GM23338 (cell line): ENCODE results near the gene NRN1L. TPM values are rescaled to one million over a fixed set of nuclear protein-coding genes. Genes with fewer than 3 reads are reported as not detected.

Source experiments
- ATAC-seq: fragments of 200-7000 bp; cut with Tn5 transposase; 3 replicates; pipeline ENCODE4 v1.9.1; 2020
- DNase-seq: peaks from one replicate; pipeline ENCODE4 v3.0.0-alpha.2; 2015; ENCODE audit warnings: low spot score
- H2AFZ ChIP-seq: fragments of 200-600 bp; sonication (generic); 2 replicates; pipeline ENCODE4 v1.8.0; 2016; ENCODE audit warnings: antibody characterized with exemption, mild to moderate bottlenecking, moderate library complexity
- H3F3A ChIP-seq: fragments of 200-600 bp; sonication (generic); replicated peaks from 2 replicates; pipeline ENCODE4 v1.8.0; 2017; ENCODE audit warnings: antibody characterized with exemption, mixed run types, low read depth
- H3K27ac ChIP-seq: fragments of 200-600 bp; sonication (generic); 2 replicates; pipeline ENCODE4 v1.6.1; 2016; ENCODE audit warnings: low read depth
- H3K27me3 ChIP-seq: fragments of 200-600 bp; sonication (generic); 2 replicates; pipeline ENCODE4 v1.8.0; 2016; ENCODE audit warnings: mild to moderate bottlenecking, mixed run types, moderate library complexity; ENCODE audit not compliant: insufficient read depth
- H3K36me3 ChIP-seq: fragments of 200-600 bp; sonication (generic); 2 replicates; pipeline ENCODE4 v1.8.0; 2016; ENCODE audit warnings: mild to moderate bottlenecking; ENCODE audit not compliant: insufficient read depth
- H3K4me1 ChIP-seq: fragments of 200-600 bp; sonication (generic); 2 replicates; pipeline ENCODE4 v1.8.0; 2016; ENCODE audit warnings: mild to moderate bottlenecking, moderate library complexity; ENCODE audit not compliant: insufficient read depth
- H3K4me2 ChIP-seq: fragments of 200-600 bp; sonication (generic); 2 replicates; pipeline ENCODE4 v1.7.1; 2017; ENCODE audit warnings: mixed run types
- H3K4me3 ChIP-seq: fragments of 200-600 bp; sonication (generic); 2 replicates; pipeline ENCODE4 v1.6.1; 2016; ENCODE audit warnings: mixed run types
- H3K79me2 ChIP-seq: fragments of 200-600 bp; sonication (generic); replicated peaks from 2 replicates; pipeline ENCODE4 v1.8.0; 2017; ENCODE audit warnings: mild to moderate bottlenecking; ENCODE audit not compliant: insufficient read depth
- H3K9me2 ChIP-seq: fragments of 200-600 bp; sonication (generic); 2 replicates; pipeline ENCODE4 v1.8.0; 2017; ENCODE audit not compliant: insufficient read depth
- H4K20me1 ChIP-seq: fragments of 200-600 bp; sonication (generic); replicated peaks from 2 replicates; pipeline ENCODE4 v1.8.0; 2017; ENCODE audit warnings: mild to moderate bottlenecking; ENCODE audit not compliant: insufficient read depth
- H3K27ac Mint-ChIP-seq: 2 replicates; pipeline ENCODE4 v1.8.0; 2020; ENCODE audit warnings: inconsistent platforms, mild to moderate bottlenecking, moderate library complexity, mixed read lengths
- H3K27me3 Mint-ChIP-seq: 3 replicates; pipeline ENCODE4 v1.8.0; 2022; ENCODE audit warnings: low read depth, mild to moderate bottlenecking, moderate library complexity, mixed read lengths, inconsistent platforms; ENCODE audit not compliant: insufficient read depth, poor library complexity
- H3K36me3 Mint-ChIP-seq: 3 replicates; pipeline ENCODE4 v1.8.0; 2021; ENCODE audit warnings: low read depth, mild to moderate bottlenecking, inconsistent platforms, moderate library complexity, mixed read lengths
- H3K4me1 Mint-ChIP-seq: 3 replicates; pipeline ENCODE4 v1.8.0; 2020; ENCODE audit warnings: mild to moderate bottlenecking, inconsistent platforms, mixed read lengths
- H3K4me3 Mint-ChIP-seq: 3 replicates; pipeline ENCODE4 v1.8.0; 2021; ENCODE audit warnings: moderate library complexity, mild to moderate bottlenecking, inconsistent platforms, mixed read lengths
- H3K9me3 Mint-ChIP-seq: 3 replicates; pipeline ENCODE4 v1.8.0; 2020; ENCODE audit warnings: moderate library complexity, mild to moderate bottlenecking, inconsistent platforms, mixed read lengths
- CREB1 ChIP-seq: fragments of 250-450 bp; sonication (Bioruptor Pico); IDR thresholded peaks from 2 replicates; pipeline ENCODE4 v1.5.0; 2020; ENCODE audit warnings: low read depth, mild to moderate bottlenecking, moderate library complexity
- CTCF ChIP-seq, 2 experiments: fragments of 200-600 bp in 1 of 2; sonication (generic) in 1 of 2; conservative IDR thresholded peaks; 2 replicates each; pipeline versions ENCODE4 v1.5.1 to v1.6.1; 2016 to 2017; ENCODE audit warnings: antibody characterized with exemption in 2 of 2, low read depth in 2 of 2, mild to moderate bottlenecking in 2 of 2, moderate library complexity in 1 of 2
- EZH2 ChIP-seq: fragments of 200-600 bp; sonication (generic); IDR thresholded peaks from one replicate; pipeline ENCODE4 v1.8.0; 2017; ENCODE audit warnings: antibody characterized with exemption, mild to moderate bottlenecking, low read depth; ENCODE audit not compliant: unreplicated experiment
- JUNB ChIP-seq: IDR thresholded peaks from one replicate; pipeline ENCODE4 v1.6.1; 2016; ENCODE audit warnings: antibody characterized with exemption; ENCODE audit not compliant: unreplicated experiment
- NANOG ChIP-seq: IDR thresholded peaks from 2 replicates; pipeline ENCODE4 v1.6.1; 2016; ENCODE audit warnings: antibody characterized with exemption, borderline replicate concordance
- POLR2AphosphoS5 ChIP-seq: IDR thresholded peaks from 2 replicates; pipeline ENCODE4 v1.6.1; 2016; ENCODE audit warnings: antibody characterized with exemption, low read depth
- ZNF114 ChIP-seq: fragments of 250-450 bp; sonication (Bioruptor Pico); IDR thresholded peaks from 2 replicates; pipeline ENCODE4 v1.5.0; 2020; ENCODE audit warnings: mild to moderate bottlenecking, moderate library complexity
- ZNF331 ChIP-seq: fragments of 250-450 bp; sonication (Bioruptor Pico); IDR thresholded peaks from 2 replicates; pipeline ENCODE4 v1.5.0; 2020; ENCODE audit warnings: low read depth, mild to moderate bottlenecking, moderate library complexity
- ZNF462 ChIP-seq: fragments of 250-450 bp; sonication (Bioruptor Pico); IDR thresholded peaks from 2 replicates; pipeline ENCODE4 v1.5.0; 2020; ENCODE audit warnings: mild to moderate bottlenecking, moderate library complexity
- polyA plus RNA-seq: library from polyadenylated mRNA; unstranded; fragments of >200 nt; fragmentation: Nextera tagmentation; extraction: Ambion mirVana; gene quantifications from 2 replicates; pipeline ENCODE4 v1.2.1, GENCODE V29; 2016
- total RNA-seq: library from RNA; depleted of rRNA; stranded (reverse); fragments of >200 nt; shearing (Covaris generic); gene quantifications from 2 replicates; pipeline ENCODE4 v1.2.3, GENCODE V29; 2014

The NRN1L gene
- total and polyA plus RNA-seq, 2 experiments from 2014 or later = 14.0 to 26.1 TPM

- peaks cover 79% of the 10 kb centered on the region for H4K20me1 ChIP-seq
- H3K79me2 ChIP-seq = peaks cover 100% of the 10 kb centered on the region
- H3K4me3 ChIP-seq = no peak overlapping the region
- peak overlapping the region; percentile 10; the same call in 1 of the 3 replicates for H3K4me3 Mint-ChIP-seq
- H3K27me3 Mint-ChIP-seq = peaks cover 4% of the 10 kb centered on the region
- H3K27ac ChIP-seq = peak overlapping the region; percentile 75
- H3K36me3 Mint-ChIP-seq = peaks cover 33% of the 10 kb centered on the region
- peak overlapping the region; percentile 23; the same call in 1 of the 2 replicates for H3K4me2 ChIP-seq
- H3K27me3 ChIP-seq = no peaks in the 10 kb centered on the region
- H2AFZ ChIP-seq = no peak overlapping the region
- DNase-seq = no peak
- TF ChIP-seq JUNB (no peak), EZH2 (no peak)
- 0 out of 2 replicates have a peak, but pooled peaks cover 2% of the 10 kb centered on the region for H3K36me3 ChIP-seq
- H3K4me1 ChIP-seq = peaks cover 18% of the 10 kb centered on the region
- H3K9me2 ChIP-seq = no peaks in the 10 kb centered on the region
- no peak for ATAC-seq
- H3K4me1 Mint-ChIP-seq = peaks cover 36% of the 10 kb centered on the region
- H3K27ac Mint-ChIP-seq = peak overlapping the region; percentile 75
- no peaks in the 10 kb centered on the region; the same call in 1 of the 2 replicates for H3F3A ChIP-seq
- no peaks in the 10 kb centered on the region for H3K9me3 Mint-ChIP-seq
Measured at GRCh38 chr16:67856927-67857546, 27.6 kb upstream of the NRN1L start.

GRCh38 chr16:67857547-67858233 is 27.0 kb upstream of the NRN1L start:
- Histone ChIP-seq H3F3A (no peaks in the 10 kb centered on the region; the same call in 1 of the 2 replicates), H3K4me3 (no peak overlapping the region), H3K36me3 (0 out of 2 replicates have a peak, but pooled peaks cover 2% of the 10 kb centered on the region), H3K4me2 (0 out of 2 replicates have a peak overlapping the region, but pooled peaks have one; percentile 23), H3K27me3 (no peaks in the 10 kb centered on the region), H3K4me1 (peaks cover 18% of the 10 kb centered on the region), H3K9me2 (no peaks in the 10 kb centered on the region), H3K27ac (peak overlapping the region; percentile 75; the same call in 1 of the 2 replicates), H2AFZ (no peak overlapping the region), H3K79me2 (peaks cover 100% of the 10 kb centered on the region), H4K20me1 (peaks cover 73% of the 10 kb centered on the region)
- Mint-ChIP-seq H3K27me3 (peaks cover 4% of the 10 kb centered on the region), H3K36me3 (peaks cover 33% of the 10 kb centered on the region), H3K4me3 (peak overlapping the region; percentile 18; the same call in 2 of the 3 replicates), H3K9me3 (no peaks in the 10 kb centered on the region), H3K4me1 (peaks cover 36% of the 10 kb centered on the region), H3K27ac (peak overlapping the region; percentile 69; the same call in 1 of the 2 replicates)
- DNase-seq (peak; percentile 86), ATAC-seq (peak; percentile 93)
- TF ChIP-seq JUNB = no peak
- TF ChIP-seq CTCF (conservative IDR thresholded peaks at IDR 0.05; ENCODE audit: low read depth in 2 of 2) = no peak
- no peak for TF ChIP-seq ZNF462
- no peak for TF ChIP-seq ZNF114 (CRISPR knock-in tag)
- TF ChIP-seq POLR2AphosphoS5 = no peak
- no peak for TF ChIP-seq EZH2
- no peak for TF ChIP-seq CREB1 (CRISPR knock-in tag)
- TF ChIP-seq ZNF331 (CRISPR knock-in tag) = no peak
- TF ChIP-seq NANOG = no peak
